Stimulated activated CD8-positive, alpha-beta memory T cell treated with anti-CD3 and anti-CD28 coated beads, Interleukin-12 subunit alpha, Interleukin-12 subunit beta, amount 100 ng/mL, for 24 hours (primary cell): ENCODE measurements around the gene MFAP2.
"Not testable (repeated sequence)": the region's sequence is repeated elsewhere in the genome, so short reads cannot be mapped to it uniquely, and the experiment has no call there.

Source experiments
- DNase-seq: peaks from one replicate; pipeline ENCODE4 v3.0.0-alpha.2; 2020; ENCODE audit errors: extremely low read depth

Gene MFAP2

GRCh38 chr1:16929146-16930041, 51.0 kb downstream of the MFAP2 start:
- DNase-seq: not testable (repeated sequence)

- no peak for DNase-seq
Measured at GRCh38 chr1:16927711-16928485, 52.5 kb downstream of the MFAP2 start.

DNA sequence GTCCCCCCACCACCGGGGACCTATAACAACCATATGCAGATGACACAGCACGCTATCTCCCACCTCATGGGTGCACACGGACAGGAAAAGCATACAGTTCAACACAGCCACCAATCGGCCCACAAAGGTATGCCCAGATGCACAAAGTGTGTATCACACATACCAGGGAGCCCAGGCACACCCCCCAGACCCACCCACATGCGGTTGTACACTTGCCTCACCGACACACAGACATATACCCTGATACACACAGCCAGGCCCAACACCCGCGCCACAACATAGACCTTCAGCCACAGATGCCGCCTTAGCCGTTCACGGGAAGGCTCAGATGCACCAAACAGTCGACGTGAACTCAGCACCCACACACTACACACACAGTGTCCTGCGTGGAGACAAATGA, 53.2 kb downstream of the MFAP2 start:
- DNase-seq: no peak

DNA sequence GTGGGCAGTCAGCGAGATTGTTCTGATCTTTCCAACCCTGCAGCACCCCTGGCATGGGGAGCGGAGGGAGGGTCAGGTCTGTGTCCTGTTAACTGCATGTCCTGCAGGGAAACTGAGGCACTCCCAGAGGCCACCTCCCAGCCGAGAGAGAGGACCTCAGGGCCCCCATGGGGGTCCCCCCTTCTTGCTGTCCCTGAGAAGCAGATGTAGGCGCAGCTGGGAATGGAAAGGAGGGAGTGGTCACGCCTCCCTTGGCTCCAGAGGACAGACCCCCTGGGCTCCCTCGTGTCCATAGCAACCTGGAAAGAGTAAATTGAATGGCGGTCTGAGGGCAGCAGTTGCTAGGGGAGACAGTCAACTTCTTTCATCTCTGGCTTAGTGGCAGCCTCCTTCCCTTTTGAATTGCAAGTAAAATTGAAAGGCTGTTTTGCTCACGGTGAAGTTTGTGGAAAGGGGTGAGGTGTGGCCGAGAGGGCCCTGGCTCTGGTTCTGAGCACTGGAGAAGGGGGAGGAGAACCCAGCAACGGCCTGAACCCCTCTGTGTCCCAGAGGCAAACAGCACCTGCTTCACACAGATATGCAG, 53.8 kb downstream of the MFAP2 start:
- no peak for DNase-seq

GRCh38 chr1:16925635-16926490, 54.6 kb downstream of the MFAP2 start:
- no peak for DNase-seq

DNA sequence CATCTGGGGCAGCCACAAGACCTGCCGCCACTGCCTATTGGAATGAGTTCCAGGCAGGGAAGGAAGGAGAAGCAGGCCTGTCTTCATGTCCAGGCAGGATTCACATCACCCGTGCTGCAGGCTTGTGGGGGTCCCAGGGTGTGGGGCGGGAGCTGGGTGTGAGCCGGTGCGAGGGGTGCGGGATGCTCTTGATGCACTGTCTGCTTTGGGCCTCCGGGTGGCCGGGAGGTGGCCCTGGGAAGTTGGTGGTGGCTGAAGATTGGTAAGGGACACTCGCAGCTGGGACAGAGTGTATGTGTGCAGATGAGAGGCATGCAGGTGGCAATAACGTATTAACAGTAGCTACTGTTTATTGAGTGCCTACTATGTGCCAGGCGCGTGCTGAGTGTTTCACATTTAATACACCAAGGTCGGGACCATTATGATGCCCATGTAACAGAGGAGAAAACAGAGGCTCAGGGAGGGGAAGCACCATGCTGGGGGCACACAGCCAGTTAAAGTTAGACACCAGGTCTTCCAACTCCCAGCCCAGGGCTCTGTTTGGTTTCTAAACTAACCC, 55.4 kb downstream of the MFAP2 start:
- DNase-seq: no peak
